ENCODE measurements around the gene U2SURP.
"Not testable (repeated sequence)": the region's sequence is repeated elsewhere in the genome, so short reads cannot be mapped to it uniquely, and the experiment has no call there.

- not testable (repeated sequence) for TF ChIP-seq CTCF (IDR thresholded peaks at IDR 0.05; ENCODE audit: poor library complexity); EZH2 (IDR thresholded peaks at IDR 0.05; ENCODE audit: borderline replicate concordance); EZH2phosphoT487 (IDR thresholded peaks at IDR 0.05; ENCODE audit: low read depth, severe bottlenecking, unreplicated experiment)
Observed at GRCh38 chr3:143073541-143073940, 72.2 kb downstream of the U2SURP start.

Data from hepatocyte (in vitro differentiated cells).